Mucosa of stomach (tissue), 1 donor: ENCODE measurements around the gene CYCS.
"Not testable (repeated sequence)": the region's sequence is repeated elsewhere in the genome, so short reads cannot be mapped to it uniquely, and the experiment has no call there.

Source experiments
- H3K27me3 ChIP-seq: one replicate; pipeline ENCODE4 v1.7.0; 2013; ENCODE audit warnings: mild to moderate bottlenecking, low read length; ENCODE audit not compliant: control insufficient read depth, insufficient read depth
- H3K36me3 ChIP-seq: one replicate; pipeline ENCODE4 v1.7.0; 2013; ENCODE audit warnings: low read length; ENCODE audit not compliant: control insufficient read depth, insufficient read depth
- H3K4me1 ChIP-seq: one replicate; pipeline ENCODE4 v1.7.0; 2013; ENCODE audit warnings: mild to moderate bottlenecking, low read length; ENCODE audit not compliant: control insufficient read depth, insufficient read depth
- H3K4me3 ChIP-seq: one replicate; pipeline ENCODE4 v1.7.0; 2013; ENCODE audit warnings: low read length
- H3K9ac ChIP-seq: one replicate; pipeline ENCODE4 v1.7.0; 2013; ENCODE audit warnings: mild to moderate bottlenecking, low read length, moderate library complexity
- H3K9me3 ChIP-seq: one replicate; pipeline ENCODE4 v1.7.0; 2013; ENCODE audit warnings: mild to moderate bottlenecking, low read length, moderate library complexity; ENCODE audit not compliant: control insufficient read depth
- donor health status: Pancreatic carcinoma.

The CYCS gene

DNA sequence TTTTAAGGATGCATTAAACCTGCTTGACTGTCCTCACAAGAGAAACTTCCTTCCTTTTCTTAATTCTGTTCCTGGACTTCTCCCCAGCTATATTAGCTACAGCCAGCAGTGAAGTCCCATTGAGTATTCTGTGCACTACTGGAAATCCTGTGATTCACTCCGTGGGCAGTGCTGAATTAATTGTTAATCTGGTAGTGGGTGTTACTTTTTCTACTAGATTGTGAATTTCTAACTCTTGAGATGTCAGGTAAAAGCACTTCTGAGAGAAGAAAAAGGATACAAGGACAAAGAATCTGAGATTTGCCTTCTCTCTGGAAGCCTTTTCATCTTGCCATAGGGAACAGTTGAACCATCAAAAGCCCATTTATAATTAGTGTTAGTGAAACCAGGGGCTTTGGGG lies 33.9 kb downstream of the CYCS start:
- Histone ChIP-seq H3K36me3 (no peaks in the 10 kb centered on the region), H3K9ac (no peak overlapping the region), H3K27me3 (no peaks in the 10 kb centered on the region), H3K9me3 (no peaks in the 10 kb centered on the region), H3K4me3 (no peak overlapping the region), H3K4me1 (no peaks in the 10 kb centered on the region)

GRCh38 chr7:25090374-25090773 lies 34.7 kb downstream of the CYCS start:
- Histone ChIP-seq H3K9me3 (no peaks in the 10 kb centered on the region), H3K4me1 (no peaks in the 10 kb centered on the region), H3K27me3 (no peaks in the 10 kb centered on the region), H3K4me3 (no peak overlapping the region), H3K36me3 (no peaks in the 10 kb centered on the region), H3K9ac (no peak overlapping the region)

GRCh38 chr7:25087855-25088254 lies 37.2 kb downstream of the CYCS start:
- Histone ChIP-seq H3K4me3 (no peak overlapping the region), H3K9me3 (no peaks in the 10 kb centered on the region), H3K27me3 (no peaks in the 10 kb centered on the region), H3K36me3 (no peaks in the 10 kb centered on the region), H3K4me1 (no peaks in the 10 kb centered on the region), H3K9ac (no peak overlapping the region)

- no peaks in the 10 kb centered on the region for H3K4me1 ChIP-seq
- no peaks in the 10 kb centered on the region for H3K36me3 ChIP-seq
- H3K9ac ChIP-seq = no peak overlapping the region
- H3K27me3 ChIP-seq = no peaks in the 10 kb centered on the region
- H3K4me3 ChIP-seq = no peak overlapping the region
- no peaks in the 10 kb centered on the region for H3K9me3 ChIP-seq
These were observed 40.2 kb downstream of the CYCS start for GRCh38 chr7:25084821-25085220.

DNA sequence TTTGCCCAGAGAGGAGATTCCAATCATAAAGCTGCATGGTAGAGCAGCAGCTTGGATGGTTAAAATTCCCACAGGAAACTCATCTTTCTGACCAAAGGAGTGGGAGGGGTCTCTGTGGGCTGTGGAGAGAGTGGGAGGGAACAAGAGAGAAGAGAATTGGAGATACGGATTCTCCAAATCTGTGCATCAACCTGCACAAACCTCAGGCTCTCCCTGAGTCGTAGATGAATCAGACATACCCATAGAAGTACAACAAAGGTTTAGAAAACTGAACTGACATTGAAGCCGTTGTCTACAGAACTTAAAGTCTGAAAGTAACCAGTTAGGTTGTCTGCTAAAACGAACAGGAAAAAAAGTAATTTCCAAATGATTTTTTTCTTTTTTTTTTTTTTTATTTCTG lies 41.9 kb downstream of the CYCS start:
- Histone ChIP-seq H3K4me3 (no peak overlapping the region), H3K36me3 (no peaks in the 10 kb centered on the region), H3K4me1 (no peaks in the 10 kb centered on the region), H3K27me3 (no peaks in the 10 kb centered on the region), H3K9ac (no peak overlapping the region), H3K9me3 (no peaks in the 10 kb centered on the region)

DNA sequence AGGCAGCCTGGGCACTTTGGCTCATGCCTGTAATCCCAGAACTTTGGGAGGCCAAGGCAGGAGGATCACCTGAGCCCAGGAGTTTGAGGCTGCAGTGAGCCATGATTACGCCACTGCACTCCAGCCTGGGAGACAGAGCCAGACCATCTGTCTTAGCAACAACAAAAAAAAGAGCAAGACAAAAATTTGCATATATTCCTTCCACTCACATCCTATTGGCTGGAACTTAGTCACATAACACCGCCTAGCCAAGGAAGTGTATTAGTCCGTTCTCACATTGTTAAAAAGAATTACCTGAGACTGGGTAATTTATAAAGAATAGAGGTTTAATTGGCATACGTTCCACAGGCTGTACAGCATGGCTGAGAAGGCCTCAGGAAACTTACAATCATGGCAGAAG lies 43.0 kb downstream of the CYCS start:
- not testable (repeated sequence) for H3K4me3 ChIP-seq, H3K4me1 ChIP-seq, H3K36me3 ChIP-seq, H3K9me3 ChIP-seq, H3K27me3 ChIP-seq, H3K9ac ChIP-seq

- no peak overlapping the region for H3K9ac ChIP-seq
- no peaks in the 10 kb centered on the region for H3K27me3 ChIP-seq
- no peak overlapping the region for H3K4me3 ChIP-seq
- no peaks in the 10 kb centered on the region for H3K9me3 ChIP-seq
- no peaks in the 10 kb centered on the region for H3K36me3 ChIP-seq
- H3K4me1 ChIP-seq = no peaks in the 10 kb centered on the region
These were observed 48.0 kb downstream of the CYCS start for GRCh38 chr7:25077096-25077495.

GRCh38 chr7:25075459-25075858 lies 49.6 kb downstream of the CYCS start:
- Histone ChIP-seq H3K4me3 (no peak overlapping the region), H3K9me3 (no peaks in the 10 kb centered on the region), H3K9ac (no peak overlapping the region), H3K4me1 (no peaks in the 10 kb centered on the region), H3K36me3 (no peaks in the 10 kb centered on the region), H3K27me3 (no peaks in the 10 kb centered on the region)

- H3K4me3 ChIP-seq = no peak overlapping the region
- H3K9me3 ChIP-seq = no peaks in the 10 kb centered on the region
- H3K27me3 ChIP-seq = no peaks in the 10 kb centered on the region
- no peak overlapping the region for H3K9ac ChIP-seq
- H3K4me1 ChIP-seq = no peaks in the 10 kb centered on the region
- H3K36me3 ChIP-seq = no peaks in the 10 kb centered on the region
These were observed 51.6 kb downstream of the CYCS start for GRCh38 chr7:25073451-25073850.
